ENCODE data around the gene IFNL3.

Gene IFNL3

DNA sequence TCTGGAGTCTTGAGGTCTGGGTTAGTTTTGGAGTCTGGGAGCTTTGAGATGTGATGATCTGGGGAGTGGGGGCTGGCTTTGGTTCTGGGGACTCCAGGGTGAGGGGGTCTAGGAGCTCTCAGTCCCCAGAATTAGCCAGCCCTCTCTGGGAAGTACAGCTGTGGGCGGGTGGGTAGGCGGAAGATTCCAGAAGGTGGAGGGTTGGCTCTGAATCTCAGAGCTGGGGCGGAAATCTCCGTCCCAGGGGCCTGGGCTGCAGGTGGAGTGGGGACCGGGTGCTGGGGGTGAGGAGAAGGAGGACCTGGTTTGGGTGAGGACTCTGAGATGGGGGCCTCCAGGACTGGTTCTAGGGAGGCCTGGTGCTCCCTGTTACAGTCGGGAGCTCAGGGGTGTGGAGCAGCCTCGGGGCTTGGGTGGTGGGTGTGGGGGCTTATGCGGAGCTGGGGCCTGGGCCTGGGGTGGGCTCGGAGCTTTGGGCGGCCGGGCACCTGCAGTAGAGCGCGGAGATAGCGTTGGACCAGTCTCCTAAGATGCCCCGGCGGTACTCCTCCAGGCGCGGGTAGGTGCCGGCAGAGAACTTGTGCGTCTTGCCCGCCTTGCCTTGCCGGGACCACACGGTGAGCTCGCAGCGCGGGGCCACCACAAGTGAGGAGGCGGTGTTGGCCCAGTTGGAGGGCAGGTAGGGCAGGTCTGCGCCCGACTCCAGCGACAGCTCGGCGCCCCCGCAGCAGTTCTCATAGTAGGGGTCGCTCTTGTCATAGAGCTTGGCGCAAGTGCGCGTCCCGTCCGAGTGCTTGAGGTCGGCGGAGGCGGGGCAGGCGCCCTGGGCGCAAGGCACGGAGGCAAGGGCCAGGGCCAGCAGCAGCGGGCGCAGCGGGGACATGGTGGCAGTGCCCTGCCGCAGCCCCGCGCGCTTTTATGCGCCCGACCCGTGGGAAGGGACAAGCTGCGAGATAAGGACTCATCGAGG is 41.1 kb downstream of the IFNL3 start, which contains the start of gene SYCN:
TSS of gene SYCN (minus strand) at position 892 of the 970 bp plus-strand sequence. CDS start at position 883, 9 bp downstream.
- no peak within 1 kb of the TSS for H3K27ac ChIP-seq
- TF ChIP-seq, protein P1, sequence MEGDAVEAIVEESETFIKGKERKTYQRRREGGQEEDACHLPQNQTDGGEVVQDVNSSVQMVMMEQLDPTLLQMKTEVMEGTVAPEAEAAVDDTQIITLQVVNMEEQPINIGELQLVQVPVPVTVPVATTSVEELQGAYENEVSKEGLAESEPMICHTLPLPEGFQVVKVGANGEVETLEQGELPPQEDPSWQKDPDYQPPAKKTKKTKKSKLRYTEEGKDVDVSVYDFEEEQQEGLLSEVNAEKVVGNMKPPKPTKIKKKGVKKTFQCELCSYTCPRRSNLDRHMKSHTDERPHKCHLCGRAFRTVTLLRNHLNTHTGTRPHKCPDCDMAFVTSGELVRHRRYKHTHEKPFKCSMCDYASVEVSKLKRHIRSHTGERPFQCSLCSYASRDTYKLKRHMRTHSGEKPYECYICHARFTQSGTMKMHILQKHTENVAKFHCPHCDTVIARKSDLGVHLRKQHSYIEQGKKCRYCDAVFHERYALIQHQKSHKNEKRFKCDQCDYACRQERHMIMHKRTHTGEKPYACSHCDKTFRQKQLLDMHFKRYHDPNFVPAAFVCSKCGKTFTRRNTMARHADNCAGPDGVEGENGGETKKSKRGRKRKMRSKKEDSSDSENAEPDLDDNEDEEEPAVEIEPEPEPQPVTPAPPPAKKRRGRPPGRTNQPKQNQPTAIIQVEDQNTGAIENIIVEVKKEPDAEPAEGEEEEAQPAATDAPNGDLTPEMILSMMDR (IDR thresholded peaks at IDR 0.05), result no peak
- no peaks in the 10 kb centered on the region for H3K27me3 ChIP-seq (ENCODE audit: control insufficient read depth, insufficient read depth, low read length)
- H3K9me3 ChIP-seq (ENCODE audit: control insufficient read depth, low read length), result no peaks in the 10 kb centered on the region
- no peak within 1 kb of the TSS for H3K4me2 ChIP-seq (ENCODE audit: low read length)
- no peaks in the 10 kb centered on the region for H3K36me3 ChIP-seq (ENCODE audit: control insufficient read depth, insufficient read depth, low read length)
- H3K4me3 ChIP-seq (ENCODE audit: low read depth, low read length), result no peak within 1 kb of the TSS
- no peak within 1 kb of the TSS for H2AFZ ChIP-seq
- H3K4me1 ChIP-seq, result no peaks in the 10 kb centered on the region
- no peak within 1 kb of the TSS for H3K9ac ChIP-seq
- H3K79me2 ChIP-seq, result no peaks in the 10 kb centered on the region

DNA sequence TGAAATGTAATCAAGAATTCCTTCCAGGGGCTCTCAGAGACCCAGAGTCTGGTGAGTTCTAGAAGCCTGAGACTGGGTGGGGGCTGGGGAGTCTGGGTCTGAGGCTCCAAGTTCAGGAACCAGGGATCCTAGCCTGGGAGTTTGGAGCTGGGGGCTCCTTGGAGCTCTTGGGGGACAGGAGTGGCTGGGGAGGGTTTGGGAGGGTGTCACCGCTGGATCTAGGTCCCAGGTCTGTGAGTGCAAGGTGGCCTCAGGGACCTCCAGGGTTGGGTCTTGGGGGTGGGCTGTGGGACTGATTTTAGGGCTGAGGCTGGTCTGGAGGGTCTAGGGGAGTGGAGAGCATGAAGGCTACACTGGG is 41.8 kb downstream of the IFNL3 start:
- Histone ChIP-seq H3K4me3 (ENCODE audit: low read depth, low read length) (no peak overlapping the region), H3K36me3 (ENCODE audit: control insufficient read depth, insufficient read depth, low read length) (no peaks in the 10 kb centered on the region), H3K79me2 (no peaks in the 10 kb centered on the region), H3K9me3 (ENCODE audit: control insufficient read depth, low read length) (no peaks in the 10 kb centered on the region), H3K4me2 (ENCODE audit: low read length) (no peak overlapping the region), H2AFZ (no peak overlapping the region), H3K9ac (no peak overlapping the region), H3K4me1 (no peaks in the 10 kb centered on the region), H3K27me3 (ENCODE audit: control insufficient read depth, insufficient read depth, low read length) (no peaks in the 10 kb centered on the region), H3K27ac (no peak overlapping the region)
- TF ChIP-seq, protein P1 (IDR thresholded peaks at IDR 0.05), result no peak

DNA sequence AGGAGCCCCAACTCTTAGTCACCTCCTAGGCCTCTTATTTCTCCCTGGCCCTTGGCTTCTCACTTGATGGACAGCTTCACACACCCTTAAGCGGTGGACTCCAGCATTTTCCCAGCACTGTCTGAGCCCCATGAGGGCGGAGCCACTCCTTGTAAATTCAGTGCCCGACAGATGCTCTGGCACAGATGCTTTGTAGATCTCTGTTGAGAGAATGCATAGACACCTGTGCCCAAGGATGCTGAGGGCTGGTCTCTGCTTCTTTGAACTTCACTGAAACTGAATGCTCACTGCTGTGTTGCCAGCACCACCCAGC is 44.0 kb downstream of the IFNL3 start:
- H3K4me2 ChIP-seq (ENCODE audit: low read length), result no peak overlapping the region
- no peak overlapping the region for H3K9ac ChIP-seq
- no peak overlapping the region for H2AFZ ChIP-seq
- TF ChIP-seq, protein P1 (IDR thresholded peaks at IDR 0.05), result no peak
- no peaks in the 10 kb centered on the region for H3K9me3 ChIP-seq (ENCODE audit: control insufficient read depth, low read length)
- no peaks in the 10 kb centered on the region for H3K4me1 ChIP-seq
- H3K4me3 ChIP-seq (ENCODE audit: low read depth, low read length), result no peak overlapping the region
- H3K36me3 ChIP-seq (ENCODE audit: control insufficient read depth, insufficient read depth, low read length), result no peaks in the 10 kb centered on the region
- H3K27ac ChIP-seq, result no peak overlapping the region
- H3K27me3 ChIP-seq (ENCODE audit: control insufficient read depth, insufficient read depth, low read length), result no peaks in the 10 kb centered on the region
- H3K79me2 ChIP-seq, result no peaks in the 10 kb centered on the region

DNA sequence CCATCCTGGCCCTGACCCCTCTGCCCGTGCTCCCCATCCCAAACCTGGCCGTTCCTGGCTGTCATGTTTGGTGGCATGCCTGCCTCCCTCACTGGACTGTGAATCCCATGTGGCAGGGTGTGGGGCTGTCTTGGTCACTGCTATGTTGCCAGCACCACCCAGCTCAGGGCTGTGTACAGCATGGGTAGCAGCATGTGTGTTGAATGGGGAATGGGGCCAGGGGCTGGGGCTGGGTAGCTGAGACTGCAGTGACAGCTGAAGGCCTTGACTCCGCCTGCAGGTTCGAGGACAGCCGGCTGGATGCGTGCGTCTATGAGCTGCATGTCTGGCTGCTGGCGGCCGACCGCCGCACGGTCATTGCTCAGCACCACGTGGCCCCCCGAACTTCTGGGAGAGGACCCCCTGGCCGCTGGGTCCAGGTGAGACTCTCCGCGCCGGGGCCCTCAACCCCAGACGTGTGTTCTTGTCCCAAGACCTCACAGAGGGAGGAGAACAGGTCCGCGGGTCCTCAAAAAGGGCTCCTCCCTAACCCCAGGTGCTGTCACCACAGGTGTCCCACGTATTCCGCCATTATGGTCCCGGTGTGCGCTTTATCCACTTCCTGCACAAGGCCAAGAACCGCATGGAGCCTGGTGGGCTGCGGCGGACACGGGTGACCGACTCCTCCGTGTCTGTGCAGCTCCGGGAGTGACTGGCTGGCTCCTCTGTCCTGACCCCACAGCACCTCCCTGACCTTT is 44.6 kb downstream of the IFNL3 start:
- no peaks in the 10 kb centered on the region for H3K36me3 ChIP-seq (ENCODE audit: control insufficient read depth, insufficient read depth, low read length)
- no peaks in the 10 kb centered on the region for H3K27me3 ChIP-seq (ENCODE audit: control insufficient read depth, insufficient read depth, low read length)
- TF ChIP-seq, protein P1 (IDR thresholded peaks at IDR 0.05), result no peak
- no peak overlapping the region for H3K9ac ChIP-seq
- no peaks in the 10 kb centered on the region for H3K9me3 ChIP-seq (ENCODE audit: control insufficient read depth, low read length)
- no peaks in the 10 kb centered on the region for H3K79me2 ChIP-seq
- no peak overlapping the region for H3K27ac ChIP-seq
- H3K4me1 ChIP-seq, result no peaks in the 10 kb centered on the region
- no peak overlapping the region for H3K4me3 ChIP-seq (ENCODE audit: low read depth, low read length)
- H2AFZ ChIP-seq, result no peak overlapping the region
- no peak overlapping the region for H3K4me2 ChIP-seq (ENCODE audit: low read length)

All from parathyroid adenoma (tissue), 2 donors.